Activated gamma-delta T cell treated with anti-CD3 and anti-CD28 coated beads, Interleukin-2, amount 50 U/mL, for 16 hours (primary cell): ENCODE data around the gene TAF11L7.
"Not testable (repeated sequence)": the region's sequence is repeated elsewhere in the genome, so short reads cannot be mapped to it uniquely, and the experiment has no call there.

ENCODE experiments used
- DNase-seq: peaks from one replicate; pipeline ENCODE4 v3.0.0-alpha.2; 2020; ENCODE audit warnings: low read depth

Gene TAF11L7

DNA sequence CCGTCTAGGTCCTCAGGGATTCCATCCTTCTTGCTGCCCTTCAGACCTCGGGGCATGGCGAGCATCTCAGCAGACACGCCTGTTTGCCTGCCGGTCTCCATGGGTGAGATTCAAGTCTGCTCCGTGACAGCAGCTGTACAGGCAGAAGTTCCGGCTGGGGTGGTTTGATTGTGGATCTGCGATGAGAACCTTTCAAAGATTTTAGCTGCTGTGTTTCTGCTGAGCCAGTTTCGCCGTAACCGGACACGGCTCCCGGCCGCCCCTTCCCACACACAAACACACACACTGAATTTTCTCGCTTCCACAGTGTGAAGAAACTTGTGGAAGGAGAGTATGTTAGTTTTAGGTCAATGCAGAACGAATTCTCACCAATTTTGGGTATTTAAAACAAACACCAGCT is at the start of gene TAF11L7:
TSS of gene TAF11L7 (minus strand) at position 101 of the 400 bp plus-strand sequence.
- DNase-seq: not testable (repeated sequence)

DNA sequence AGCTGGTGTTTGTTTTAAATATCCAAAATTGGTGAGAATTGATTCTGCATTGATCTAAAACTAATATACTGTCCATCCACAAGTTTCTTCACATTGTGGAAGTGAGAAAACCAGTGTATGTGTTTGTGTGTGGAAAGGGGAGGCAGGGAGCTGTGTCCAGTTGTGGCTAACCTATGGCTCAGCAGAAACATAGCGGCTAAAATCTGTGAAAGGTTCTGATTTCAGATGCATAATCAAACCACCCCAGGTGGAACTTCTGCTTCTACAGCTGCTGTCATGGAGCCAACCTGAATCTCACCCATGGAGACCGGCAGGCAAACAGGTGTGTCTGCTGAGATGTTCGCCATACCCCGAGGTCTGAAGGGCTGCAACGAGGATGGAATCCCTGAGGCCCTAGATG is 48.6 kb upstream of the TAF11L7 start, which contains the start of gene TAF11L14:
TSS of gene TAF11L14 (plus strand) at position 301 of the 400 bp plus-strand sequence.
- DNase-seq: no peak

DNA sequence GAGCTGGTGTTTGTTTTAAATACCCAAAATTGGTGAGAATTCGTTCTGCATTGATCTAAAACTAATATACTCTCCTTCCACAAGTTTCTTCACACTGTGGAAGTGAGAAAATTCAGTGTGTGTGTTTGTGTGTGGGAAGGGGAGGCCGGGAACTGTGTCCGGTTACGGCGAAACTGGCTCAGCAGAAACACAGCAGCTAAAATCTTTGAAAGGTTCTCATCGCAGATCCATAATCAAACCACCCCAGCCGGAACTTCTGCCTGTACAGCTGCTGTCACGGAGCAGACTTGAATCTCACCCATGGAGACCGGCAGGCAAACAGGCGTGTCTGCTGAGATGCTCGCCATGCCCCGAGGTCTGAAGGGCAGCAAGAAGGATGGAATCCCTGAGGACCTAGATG is 46.2 kb upstream of the TAF11L7 start, which contains the start of gene TAF11L13:
TSS of gene TAF11L13 (plus strand) at position 301 of the 400 bp plus-strand sequence.
- DNase-seq: not testable (repeated sequence)

DNA sequence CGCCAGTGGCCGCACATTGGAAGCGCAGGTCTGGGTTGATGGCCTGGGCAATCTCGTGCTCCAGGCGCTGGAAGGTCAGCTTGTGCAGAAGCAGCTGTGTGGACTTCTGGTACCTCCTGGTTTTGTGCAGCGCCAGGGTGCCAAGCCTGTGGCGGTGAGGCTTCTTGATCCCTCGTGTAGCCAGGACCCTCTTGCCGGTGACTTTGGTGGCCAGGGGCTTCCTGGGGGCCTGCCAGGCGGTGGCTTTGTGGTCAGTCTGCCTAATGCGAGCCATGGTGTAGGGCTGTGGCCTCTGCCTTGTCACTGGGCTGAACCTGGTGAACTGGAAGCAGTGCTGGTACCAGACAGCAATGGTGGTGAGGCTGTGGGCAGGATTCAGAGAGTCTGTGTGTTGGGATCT is 40.1 kb upstream of the TAF11L7 start:
- no peak for DNase-seq

DNA sequence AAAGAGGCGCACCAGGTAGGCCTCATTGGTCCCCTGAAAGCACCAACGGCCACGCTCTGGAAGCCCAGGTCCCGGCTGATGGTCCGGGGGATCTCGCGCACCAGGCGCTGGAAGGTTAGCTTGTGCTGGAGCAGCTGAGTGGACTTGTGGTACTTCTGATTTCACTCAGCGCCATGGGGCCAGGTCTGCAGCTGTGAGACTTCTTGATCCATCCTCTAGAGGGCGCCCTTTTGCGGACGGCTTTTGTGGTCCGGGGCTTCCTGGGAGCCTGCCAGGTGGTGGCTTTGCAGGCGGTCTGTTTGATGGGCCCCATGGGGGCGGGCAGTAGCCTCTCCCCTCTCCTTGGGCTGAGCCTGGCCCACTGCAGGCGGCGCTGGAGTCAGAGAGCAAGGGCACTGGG is 35.1 kb upstream of the TAF11L7 start:
- no peak for DNase-seq

DNA sequence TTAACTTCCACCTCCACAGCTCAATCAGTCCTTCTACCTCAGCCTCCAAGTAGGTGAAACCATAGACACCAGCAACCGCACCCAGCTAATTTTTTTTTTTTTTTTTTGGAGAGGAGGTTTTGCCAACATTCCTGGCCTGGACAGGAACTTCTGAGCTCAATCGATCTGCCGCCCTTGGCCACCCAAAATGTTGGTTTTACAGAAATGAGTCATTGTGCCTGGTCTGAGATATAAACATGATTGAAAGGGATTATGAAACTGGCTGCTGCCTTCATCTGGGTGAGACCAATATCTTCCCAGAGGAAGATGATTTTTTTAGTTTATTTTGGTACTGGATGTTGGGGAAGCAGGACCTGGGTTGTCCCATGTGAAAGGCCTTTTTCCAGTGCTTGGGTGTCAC is 33.8 kb upstream of the TAF11L7 start:
- no peak for DNase-seq

DNA sequence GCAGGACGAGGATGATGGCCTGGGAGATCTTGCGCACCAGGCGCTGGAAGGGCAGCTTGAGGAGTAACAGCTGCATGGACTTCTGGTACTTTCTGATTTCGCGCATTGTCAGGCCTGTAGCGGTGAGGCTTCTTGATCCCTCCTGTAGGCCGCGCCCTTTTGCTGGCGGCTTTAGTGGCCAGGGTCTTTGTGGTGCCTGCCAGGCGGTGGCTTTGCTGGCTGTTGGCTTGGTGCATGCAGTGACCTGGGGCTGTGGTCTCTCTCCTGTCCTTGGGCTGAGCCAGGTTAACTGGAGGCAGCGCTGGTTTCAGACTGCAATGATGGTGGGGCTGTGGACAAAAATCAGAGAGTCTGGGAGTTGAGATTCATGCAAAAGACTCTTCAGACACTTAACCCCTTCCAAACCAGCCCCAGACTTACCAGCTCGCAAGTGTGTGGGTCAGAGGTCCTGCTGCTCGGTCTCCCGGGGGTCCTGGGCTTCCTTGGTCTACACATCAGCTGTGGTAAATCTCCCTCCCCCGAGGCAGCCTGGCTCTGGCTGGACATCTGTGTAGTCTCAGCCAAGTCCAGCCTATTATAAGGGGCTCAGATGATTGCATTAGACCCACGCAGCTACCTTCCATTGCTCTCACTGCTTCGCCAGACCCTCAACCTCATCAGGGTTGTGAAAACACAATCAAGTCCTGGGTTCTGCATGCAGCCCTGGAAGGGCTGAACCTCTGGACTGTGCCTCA is 29.5 kb upstream of the TAF11L7 start:
- DNase-seq: no peak

DNA sequence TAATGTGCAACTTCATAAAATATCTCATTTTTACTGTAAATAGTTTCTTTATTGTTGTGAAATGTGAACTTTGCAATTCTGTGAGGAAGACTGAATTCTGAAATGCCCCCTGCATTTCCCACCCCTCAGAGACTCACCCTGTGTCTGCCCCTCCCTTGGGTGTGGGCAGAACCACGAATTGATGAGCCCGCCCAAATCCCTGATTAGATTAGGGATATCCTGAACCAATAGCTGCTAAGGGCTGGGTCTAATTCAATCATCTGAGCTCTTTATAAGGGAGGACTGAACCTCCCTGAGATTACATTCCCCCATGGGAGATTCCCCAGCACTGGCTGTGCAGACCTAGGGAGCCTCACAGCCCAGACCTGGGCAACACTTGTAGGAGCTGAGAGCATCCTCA is 24.5 kb upstream of the TAF11L7 start, which contains the start of gene TAF11L12:
TSS of gene TAF11L12 (plus strand) at position 301 of the 400 bp plus-strand sequence.
- not testable (repeated sequence) for DNase-seq

DNA sequence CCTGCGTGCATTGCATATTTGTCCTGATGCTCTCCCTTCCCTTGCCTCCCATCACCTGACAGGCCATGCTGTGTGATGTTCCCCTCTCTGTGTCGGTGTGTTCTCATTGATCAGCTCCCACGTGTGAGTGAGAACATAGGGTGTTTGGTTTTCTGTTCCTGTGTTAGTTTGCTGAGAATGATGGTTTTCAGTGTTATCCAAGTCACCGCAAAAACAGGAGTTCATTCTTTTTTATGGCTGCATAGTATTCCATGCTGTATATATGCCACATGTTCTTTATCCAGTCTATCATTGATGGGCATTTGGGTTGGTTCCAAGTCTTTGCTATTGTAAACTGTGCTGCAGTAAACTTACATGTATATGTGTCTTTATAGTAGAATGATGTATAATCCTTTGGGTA is 21.9 kb upstream of the TAF11L7 start:
- not testable (repeated sequence) for DNase-seq

DNA sequence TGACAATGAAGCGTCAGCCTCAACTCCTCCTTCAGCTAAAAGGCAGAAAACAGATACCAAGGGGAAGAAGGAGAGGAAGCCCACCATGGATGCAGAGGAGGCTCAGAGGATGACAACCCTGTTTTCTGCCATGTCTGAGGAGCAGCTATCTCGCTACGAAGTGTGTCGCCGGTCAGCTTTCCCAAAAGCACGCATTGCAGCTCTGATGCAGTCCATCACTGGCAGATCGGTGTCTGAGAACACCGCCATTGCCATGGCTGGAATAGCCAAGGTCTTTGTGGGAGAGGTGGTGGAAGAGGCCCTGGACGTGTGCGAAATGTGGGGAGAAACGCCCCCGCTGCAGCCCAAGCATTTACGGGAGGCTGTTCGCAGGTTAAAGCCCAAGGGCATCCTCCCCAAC is 19.4 kb upstream of the TAF11L7 start:
- DNase-seq: no peak

DNA sequence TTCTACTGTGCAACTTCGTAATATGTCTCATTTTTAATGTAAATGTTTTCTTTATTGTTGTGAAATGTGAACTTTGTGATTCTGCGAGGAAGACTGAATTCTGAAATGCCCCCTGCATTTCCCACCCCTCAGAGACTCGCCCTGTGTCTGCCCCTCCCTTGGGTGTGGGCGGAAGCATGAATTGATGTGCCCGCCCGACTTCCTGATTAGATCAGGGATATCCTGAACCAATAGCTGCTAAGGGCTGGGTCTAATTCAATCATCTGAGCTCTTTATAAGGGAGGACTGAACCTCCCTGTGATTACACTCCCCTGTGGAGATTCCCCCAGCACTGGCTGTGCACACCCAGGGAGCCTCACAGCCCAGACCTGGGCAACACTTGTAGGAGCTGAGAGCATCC is 18.3 kb upstream of the TAF11L7 start, which contains the start of gene TAF11L11:
TSS of gene TAF11L11 (plus strand) at position 304 of the 400 bp plus-strand sequence.
- not testable (repeated sequence) for DNase-seq

DNA sequence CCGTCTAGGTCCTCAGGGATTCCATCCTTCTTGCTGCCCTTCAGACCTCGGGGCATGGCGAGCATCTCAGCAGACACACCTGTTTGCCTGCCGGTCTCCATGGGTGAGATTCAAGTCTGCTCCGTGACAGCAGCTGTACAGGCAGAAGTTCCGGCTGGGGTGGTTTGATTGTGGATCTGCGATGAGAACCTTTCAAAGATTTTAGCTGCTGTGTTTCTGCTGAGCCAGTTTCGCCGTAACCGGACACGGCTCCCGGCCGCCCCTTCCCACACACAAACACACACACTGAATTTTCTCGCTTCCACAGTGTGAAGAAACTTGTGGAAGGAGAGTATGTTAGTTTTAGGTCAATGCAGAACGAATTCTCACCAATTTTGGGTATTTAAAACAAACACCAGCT is 12.2 kb upstream of the TAF11L7 start, which contains the start of gene TAF11L10:
TSS of gene TAF11L10 (minus strand) at position 101 of the 400 bp plus-strand sequence.
- DNase-seq: not testable (repeated sequence)

DNA sequence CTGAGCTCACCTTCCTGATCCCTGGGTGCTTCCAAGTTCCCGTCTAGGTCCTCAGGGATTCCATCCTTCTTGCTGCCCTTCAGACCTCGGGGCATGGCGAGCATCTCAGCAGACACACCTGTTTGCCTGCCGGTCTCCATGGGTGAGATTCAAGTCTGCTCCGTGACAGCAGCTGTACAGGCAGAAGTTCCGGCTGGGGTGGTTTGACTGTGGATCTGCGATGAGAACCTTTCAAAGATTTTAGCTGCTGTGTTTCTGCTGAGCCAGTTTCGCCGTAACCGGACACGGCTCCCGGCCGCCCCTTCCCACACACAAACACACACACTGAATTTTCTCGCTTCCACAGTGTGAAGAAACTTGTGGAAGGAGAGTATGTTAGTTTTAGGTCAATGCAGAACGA is 8.7 kb upstream of the TAF11L7 start, which contains the start of gene TAF11L9:
TSS of gene TAF11L9 (minus strand) at position 140 of the 400 bp plus-strand sequence.
- not testable (repeated sequence) for DNase-seq

DNA sequence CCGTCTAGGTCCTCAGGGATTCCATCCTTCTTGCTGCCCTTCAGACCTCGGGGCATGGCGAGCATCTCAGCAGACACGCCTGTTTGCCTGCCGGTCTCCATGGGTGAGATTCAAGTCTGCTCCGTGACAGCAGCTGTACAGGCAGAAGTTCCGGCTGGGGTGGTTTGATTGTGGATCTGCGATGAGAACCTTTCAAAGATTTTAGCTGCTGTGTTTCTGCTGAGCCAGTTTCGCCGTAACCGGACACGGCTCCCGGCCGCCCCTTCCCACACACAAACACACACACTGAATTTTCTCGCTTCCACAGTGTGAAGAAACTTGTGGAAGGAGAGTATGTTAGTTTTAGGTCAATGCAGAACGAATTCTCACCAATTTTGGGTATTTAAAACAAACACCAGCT is 5.3 kb upstream of the TAF11L7 start, which contains the start of gene TAF11L8:
TSS of gene TAF11L8 (minus strand) at position 101 of the 400 bp plus-strand sequence.
- DNase-seq: not testable (repeated sequence)
